ENCODE data around the gene CNTNAP2.

CNTNAP2 gene

GRCh38 chr7:147170341-147171012 lies 1053.9 kb downstream of the CNTNAP2 start:
- DNase-seq = no peak

- no peak for DNase-seq
Measured at GRCh38 chr7:147171013-147171391, 1054.4 kb downstream of the CNTNAP2 start.

GRCh38 chr7:147173883-147174282 lies 1057.3 kb downstream of the CNTNAP2 start:
- no peak for DNase-seq

GRCh38 chr7:147182874-147183273 lies 1066.3 kb downstream of the CNTNAP2 start:
- DNase-seq = no peak

- DNase-seq = no peak
Measured at GRCh38 chr7:147183276-147183675, 1066.7 kb downstream of the CNTNAP2 start.

- DNase-seq = no peak
Measured at GRCh38 chr7:147188467-147188866, 1071.9 kb downstream of the CNTNAP2 start.

- no peak for DNase-seq
Measured at GRCh38 chr7:147193476-147193875, 1076.9 kb downstream of the CNTNAP2 start.

- peak; percentile 11 for DNase-seq
Measured at GRCh38 chr7:147196481-147196880, 1079.9 kb downstream of the CNTNAP2 start.

- DNase-seq = peak; percentile 15
Measured at GRCh38 chr7:147197006-147197405, 1080.4 kb downstream of the CNTNAP2 start.

- no peak for DNase-seq
Measured at GRCh38 chr7:147199868-147200267, 1083.3 kb downstream of the CNTNAP2 start.

- DNase-seq = no peak
Measured at GRCh38 chr7:147207988-147208387, 1091.4 kb downstream of the CNTNAP2 start.

- DNase-seq = no peak
Measured at GRCh38 chr7:147231275-147231674, 1114.7 kb downstream of the CNTNAP2 start.

GRCh38 chr7:147235645-147236382 lies 1119.2 kb downstream of the CNTNAP2 start:
- no peak for DNase-seq

- DNase-seq = no peak
Measured at GRCh38 chr7:147240468-147240867, 1123.9 kb downstream of the CNTNAP2 start.

- DNase-seq = no peak
Measured at GRCh38 chr7:147245274-147245673, 1128.7 kb downstream of the CNTNAP2 start.

GRCh38 chr7:147249956-147250355 lies 1133.4 kb downstream of the CNTNAP2 start:
- no peak for DNase-seq

- no peak for DNase-seq
Measured at GRCh38 chr7:147251751-147252325, 1135.2 kb downstream of the CNTNAP2 start.

- no peak for DNase-seq
Measured at GRCh38 chr7:147261693-147262092, 1145.1 kb downstream of the CNTNAP2 start.

GRCh38 chr7:147265528-147265927 lies 1148.9 kb downstream of the CNTNAP2 start:
- DNase-seq = no peak

- DNase-seq = no peak
Measured at GRCh38 chr7:147276106-147276505, 1159.5 kb downstream of the CNTNAP2 start.

GRCh38 chr7:147276783-147277370 lies 1160.3 kb downstream of the CNTNAP2 start:
- no peak for DNase-seq

GRCh38 chr7:147279514-147279913 lies 1162.9 kb downstream of the CNTNAP2 start:
- no peak for DNase-seq

- DNase-seq = no peak
Measured at GRCh38 chr7:147279964-147280374, 1163.4 kb downstream of the CNTNAP2 start.

- DNase-seq = no peak
Measured at GRCh38 chr7:147282204-147282603, 1165.6 kb downstream of the CNTNAP2 start.

Measured in NCI-H510A (cell line).